GM10248 (cell line): ENCODE results near the gene C2CD4A.

ENCODE experiments used
- CTCF ChIA-PET: fragments of 300-600 bp; sonication (Branson Sonifier 250); formaldehyde crosslinking; extraction: SDS; loops from one replicate; lab custom pipeline; 2021; ENCODE audit warnings: antibody characterized with exemption; lab: Yijun Ruan, JAX
- POLR2A ChIA-PET: fragments of 350-650 bp; sonication (Branson Sonifier 250); formaldehyde crosslinking; extraction: SDS; loops from one replicate; lab custom pipeline; 2020; ENCODE audit warnings: antibody characterized with exemption; lab: Yijun Ruan, JAX
- DNase-seq: peaks from one replicate; pipeline ENCODE4 v3.0.0; 2012; ENCODE audit errors: extremely low spot score
- TF ChIP-seq, protein P1 (sequence below): IDR thresholded peaks from 2 replicates; pipeline ENCODE4 v1.5.1; 2012; ENCODE audit warnings: mild to moderate bottlenecking, low read depth; ENCODE audit errors: extremely low read depth, missing control alignments, control extremely low read depth

C2CD4A gene

DNA sequence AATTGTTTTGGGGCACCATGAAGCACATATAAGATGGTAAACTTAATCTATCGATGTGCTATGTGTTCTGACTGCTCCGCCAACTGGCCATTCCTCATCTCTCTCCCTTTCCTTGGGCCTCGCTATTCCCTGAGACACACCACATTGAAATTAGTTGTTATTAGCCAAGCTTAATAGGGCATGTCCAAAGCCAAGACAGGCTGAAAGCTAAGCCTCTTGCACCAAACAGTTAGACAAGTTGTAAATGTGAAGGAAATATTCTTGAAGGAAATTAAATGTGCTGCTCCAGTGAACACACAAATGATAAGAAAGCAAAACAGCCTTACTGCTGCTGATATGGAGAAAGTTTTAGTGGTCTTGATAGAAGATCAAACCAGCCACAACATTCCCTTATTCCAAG, 39.3 kb downstream of the C2CD4A start:
- TF ChIP-seq, protein P1, sequence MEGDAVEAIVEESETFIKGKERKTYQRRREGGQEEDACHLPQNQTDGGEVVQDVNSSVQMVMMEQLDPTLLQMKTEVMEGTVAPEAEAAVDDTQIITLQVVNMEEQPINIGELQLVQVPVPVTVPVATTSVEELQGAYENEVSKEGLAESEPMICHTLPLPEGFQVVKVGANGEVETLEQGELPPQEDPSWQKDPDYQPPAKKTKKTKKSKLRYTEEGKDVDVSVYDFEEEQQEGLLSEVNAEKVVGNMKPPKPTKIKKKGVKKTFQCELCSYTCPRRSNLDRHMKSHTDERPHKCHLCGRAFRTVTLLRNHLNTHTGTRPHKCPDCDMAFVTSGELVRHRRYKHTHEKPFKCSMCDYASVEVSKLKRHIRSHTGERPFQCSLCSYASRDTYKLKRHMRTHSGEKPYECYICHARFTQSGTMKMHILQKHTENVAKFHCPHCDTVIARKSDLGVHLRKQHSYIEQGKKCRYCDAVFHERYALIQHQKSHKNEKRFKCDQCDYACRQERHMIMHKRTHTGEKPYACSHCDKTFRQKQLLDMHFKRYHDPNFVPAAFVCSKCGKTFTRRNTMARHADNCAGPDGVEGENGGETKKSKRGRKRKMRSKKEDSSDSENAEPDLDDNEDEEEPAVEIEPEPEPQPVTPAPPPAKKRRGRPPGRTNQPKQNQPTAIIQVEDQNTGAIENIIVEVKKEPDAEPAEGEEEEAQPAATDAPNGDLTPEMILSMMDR = no peak
- CTCF ChIA-PET = no interaction called here
- POLR2A ChIA-PET = no interaction called here
- DNase-seq = no peak

DNA sequence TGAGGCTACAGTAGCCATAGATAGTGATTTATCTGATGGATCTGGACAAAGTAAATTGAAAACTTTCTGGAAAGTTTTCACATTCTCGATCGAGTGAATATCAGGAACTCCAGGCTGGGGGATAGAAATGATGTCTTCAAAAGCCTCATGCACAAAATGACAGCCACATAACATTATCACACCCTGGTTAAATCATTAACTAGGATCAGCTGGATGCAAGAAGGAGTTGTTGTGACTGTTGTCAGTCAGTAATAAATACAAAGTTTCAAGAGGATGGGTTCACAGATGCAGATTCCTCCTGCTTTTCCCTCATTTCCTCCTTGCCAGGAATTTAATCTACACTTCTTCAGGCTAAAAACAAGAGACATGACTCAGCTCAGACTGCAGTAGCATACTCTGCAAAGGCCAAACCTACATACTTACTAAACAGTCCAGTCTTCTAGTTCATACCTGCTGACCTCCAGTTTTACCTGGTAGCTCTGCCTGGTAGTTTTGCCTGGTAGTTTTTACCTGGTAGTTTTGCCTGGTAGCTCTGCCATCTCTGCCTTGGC, 40.9 kb downstream of the C2CD4A start:
- ChIA-PET CTCF (no interaction called here), POLR2A (no interaction called here)
- no peak for DNase-seq
- TF ChIP-seq, protein P1 = no peak

DNA sequence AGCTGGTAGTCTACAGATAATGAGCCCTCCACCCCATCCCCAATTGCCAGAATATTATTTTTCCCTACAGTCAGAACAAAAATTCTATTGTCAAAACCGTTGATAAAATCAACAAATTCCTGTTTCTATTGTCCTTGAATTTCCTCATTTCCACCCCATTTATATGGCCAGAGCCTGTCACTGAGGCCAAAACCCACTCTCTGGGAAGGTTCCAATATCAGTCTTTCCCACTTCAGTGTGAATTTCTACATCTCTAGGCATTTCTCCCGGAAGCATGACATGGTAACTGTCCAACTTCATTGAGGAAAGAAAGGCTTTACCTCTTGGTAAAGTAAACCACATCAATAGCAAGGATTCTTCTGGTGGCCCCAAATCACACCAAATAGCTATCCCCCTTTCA, 41.6 kb downstream of the C2CD4A start:
- TF ChIP-seq, protein P1 = no peak
- POLR2A ChIA-PET = no interaction called here
- CTCF ChIA-PET = no interaction called here
- no peak for DNase-seq

DNA sequence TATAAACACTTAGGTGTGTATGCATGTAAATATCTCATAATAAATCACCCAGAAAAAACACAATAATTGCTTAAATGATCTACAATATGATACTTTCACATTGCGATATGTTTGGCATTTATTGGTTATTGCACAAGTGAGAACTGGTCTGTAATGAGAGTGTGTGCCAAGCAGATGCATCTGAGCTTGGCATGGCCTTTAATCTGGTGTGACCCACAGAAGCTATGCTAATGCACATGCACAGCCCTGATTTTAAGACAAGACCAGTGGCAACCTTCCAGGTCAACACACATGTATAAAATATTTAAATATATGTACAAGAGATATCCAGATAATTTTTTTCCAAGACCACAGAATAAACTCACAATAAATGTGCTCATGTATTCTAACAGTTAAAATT, 42.7 kb downstream of the C2CD4A start:
- TF ChIP-seq, protein P1 = no peak
- no peak for DNase-seq
- ChIA-PET POLR2A (no interaction called here), CTCF (no interaction called here)

DNA sequence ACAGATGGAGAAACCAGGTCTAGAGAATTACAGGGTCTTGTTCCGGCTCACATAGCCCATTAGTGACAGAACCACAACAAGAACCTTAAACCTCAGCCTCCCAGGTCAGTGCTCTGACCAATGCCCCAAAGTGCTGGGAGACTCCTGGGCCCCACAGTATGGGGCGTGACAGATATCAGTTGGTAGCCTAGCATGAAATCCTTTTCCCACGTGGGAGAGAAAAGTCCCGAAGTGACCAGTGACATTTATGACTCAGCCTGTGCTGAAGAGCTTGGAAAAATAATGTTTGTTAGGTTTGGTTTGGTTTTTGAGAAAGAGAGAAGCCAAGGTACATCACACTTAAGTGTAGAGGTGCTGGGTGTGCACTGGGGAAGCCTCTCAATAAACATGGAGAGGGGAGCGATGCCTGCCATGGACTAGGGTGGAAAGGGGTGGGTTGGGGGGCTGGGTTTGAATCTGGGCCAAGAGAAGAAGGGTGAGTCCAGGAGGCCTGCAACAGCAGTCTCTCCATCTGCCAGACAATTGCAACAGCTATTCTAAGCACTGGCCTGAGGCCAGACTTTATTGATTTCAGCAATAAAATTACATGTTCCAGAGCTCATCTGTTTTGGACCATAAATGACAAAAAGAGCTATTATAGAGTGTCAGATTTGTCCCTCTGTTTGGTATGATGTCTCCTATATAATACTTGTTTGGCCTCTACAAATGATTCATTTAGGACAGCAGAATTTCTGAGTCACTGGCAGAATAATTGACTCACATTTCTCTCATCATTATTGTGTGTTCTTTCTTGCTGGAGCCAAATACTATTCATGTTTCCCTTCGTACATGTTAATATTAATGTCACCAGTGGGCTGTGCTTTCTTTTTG, 43.4 kb downstream of the C2CD4A start:
- POLR2A ChIA-PET = no interaction called here
- CTCF ChIA-PET = interaction anchor here (1.3 kb wide), 1 partner anchor 12 kb away, joined by 4 read pairs; no protein-coding TSS in a partner anchor
- TF ChIP-seq, protein P1 = no peak
- no peak for DNase-seq

DNA sequence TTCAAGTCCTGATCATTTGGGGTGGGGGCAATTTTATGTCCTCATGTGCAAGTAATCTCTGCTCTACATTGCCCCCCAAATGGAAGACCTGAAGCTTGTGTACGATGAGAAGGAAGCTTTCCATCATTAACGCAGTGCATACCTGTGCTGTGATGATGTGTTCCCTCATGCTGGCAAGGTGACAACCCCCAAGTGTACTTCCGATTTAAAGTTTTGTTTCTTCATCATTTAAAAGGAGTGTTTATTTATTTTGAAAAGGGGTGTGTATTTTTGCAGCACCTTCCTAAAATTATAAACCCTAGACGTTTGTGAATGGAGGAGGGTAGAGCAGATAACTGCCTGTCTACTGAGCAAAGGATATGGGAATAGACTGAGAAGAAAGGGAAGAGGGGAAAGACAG, 45.3 kb downstream of the C2CD4A start:
- ChIA-PET POLR2A (no interaction called here), CTCF (no interaction called here)
- DNase-seq = no peak
- TF ChIP-seq, protein P1 = no peak
